Hematopoietic multipotent progenitor cell treated with erythropoietin and hydrocortisone succinate and interleukin-3 and kit ligand, for 6 days (in vitro differentiated cells): ENCODE data around the gene GRIK4.

Experiments used
- DNase-seq: peaks from one replicate; pipeline ENCODE4 v3.0.0-alpha.2; 2015

The GRIK4 gene

GRCh38 chr11:120511820-120512738 is 531 bp downstream of the GRIK4 start:
- DNase-seq, result no peak

GRCh38 chr11:120512739-120513435 is 1.3 kb downstream of the GRIK4 start:
- no peak for DNase-seq

- DNase-seq, result no peak
These were observed 2.1 kb downstream of the GRIK4 start for GRCh38 chr11:120513436-120514315.

GRCh38 chr11:120514541-120515121 is 3.1 kb downstream of the GRIK4 start:
- no peak for DNase-seq

GRCh38 chr11:120515186-120515723 is 3.7 kb downstream of the GRIK4 start:
- no peak for DNase-seq

- DNase-seq, result no peak
These were observed 5.2 kb downstream of the GRIK4 start for GRCh38 chr11:120516461-120517389.

- DNase-seq, result no peak
These were observed 5.8 kb downstream of the GRIK4 start for GRCh38 chr11:120517390-120517761.

- no peak for DNase-seq
These were observed 6.3 kb downstream of the GRIK4 start for GRCh38 chr11:120517801-120518291.

- no peak for DNase-seq
These were observed 6.8 kb downstream of the GRIK4 start for GRCh38 chr11:120518356-120518755.

GRCh38 chr11:120519474-120519873 is 7.9 kb downstream of the GRIK4 start:
- DNase-seq, result no peak

- no peak for DNase-seq
These were observed 8.7 kb downstream of the GRIK4 start for GRCh38 chr11:120520091-120520822.

GRCh38 chr11:120521176-120521575 is 9.6 kb downstream of the GRIK4 start:
- no peak for DNase-seq

- DNase-seq, result no peak
These were observed 10.5 kb downstream of the GRIK4 start for GRCh38 chr11:120522021-120522420.

- DNase-seq, result no peak
These were observed 11.2 kb downstream of the GRIK4 start for GRCh38 chr11:120522736-120523135.

- DNase-seq, result no peak
These were observed 11.6 kb downstream of the GRIK4 start for GRCh38 chr11:120523196-120523595.

GRCh38 chr11:120524536-120525085 is 13.1 kb downstream of the GRIK4 start:
- no peak for DNase-seq

GRCh38 chr11:120525261-120526171 is 14.0 kb downstream of the GRIK4 start:
- no peak for DNase-seq

- no peak for DNase-seq
These were observed 14.7 kb downstream of the GRIK4 start for GRCh38 chr11:120526241-120526640.
